ENCODE measurements around the gene MRPL24. TPM values are rescaled to one million over a fixed set of nuclear protein-coding genes. Genes with fewer than 3 reads are reported as not detected.

Gene MRPL24
- total and polyA plus RNA-seq, 2 of the 13 experiments (the other 11 are each of a cell fraction or from before 2014, with no cell fraction given) = 38.1 to 42.9 TPM

- TF ChIP-seq MIXL1 (CRISPR knock-in tag; IDR thresholded peaks at IDR 0.05) = no peak
- no peak for TF ChIP-seq SAP130 (CRISPR knock-in tag; IDR thresholded peaks at IDR 0.05; ENCODE audit: low read depth)
- TF ChIP-seq ARNT2 (CRISPR knock-in tag; IDR thresholded peaks at IDR 0.05; ENCODE audit: low read depth) = 0 out of 2 replicates have a peak, but pooled peaks have one; percentile 31
- peak; percentile 73 for TF ChIP-seq CTCF (CRISPR knock-in tag; IDR thresholded peaks at IDR 0.05)
- peak; percentile 62; the same call in 1 of the 2 replicates for TF ChIP-seq NR2F6 (IDR thresholded peaks at IDR 0.05)
- peak; percentile 40; the same call in 1 of the 2 replicates for TF ChIP-seq NR2F6 (CRISPR knock-in tag; IDR thresholded peaks at IDR 0.05)
- TF ChIP-seq ZNF670 (CRISPR knock-in tag; IDR thresholded peaks at IDR 0.05; ENCODE audit: borderline replicate concordance) = no peak
- peak; percentile 53 for TF ChIP-seq SP5 (CRISPR knock-in tag; IDR thresholded peaks at IDR 0.05; ENCODE audit: borderline replicate concordance, low read depth)
- no peak for TF ChIP-seq ZNF552 (CRISPR knock-in tag; IDR thresholded peaks at IDR 0.05; ENCODE audit: borderline replicate concordance)
- no peak for TF ChIP-seq FOXA3 (CRISPR knock-in tag; IDR thresholded peaks at IDR 0.05)
- TF ChIP-seq, protein P1, sequence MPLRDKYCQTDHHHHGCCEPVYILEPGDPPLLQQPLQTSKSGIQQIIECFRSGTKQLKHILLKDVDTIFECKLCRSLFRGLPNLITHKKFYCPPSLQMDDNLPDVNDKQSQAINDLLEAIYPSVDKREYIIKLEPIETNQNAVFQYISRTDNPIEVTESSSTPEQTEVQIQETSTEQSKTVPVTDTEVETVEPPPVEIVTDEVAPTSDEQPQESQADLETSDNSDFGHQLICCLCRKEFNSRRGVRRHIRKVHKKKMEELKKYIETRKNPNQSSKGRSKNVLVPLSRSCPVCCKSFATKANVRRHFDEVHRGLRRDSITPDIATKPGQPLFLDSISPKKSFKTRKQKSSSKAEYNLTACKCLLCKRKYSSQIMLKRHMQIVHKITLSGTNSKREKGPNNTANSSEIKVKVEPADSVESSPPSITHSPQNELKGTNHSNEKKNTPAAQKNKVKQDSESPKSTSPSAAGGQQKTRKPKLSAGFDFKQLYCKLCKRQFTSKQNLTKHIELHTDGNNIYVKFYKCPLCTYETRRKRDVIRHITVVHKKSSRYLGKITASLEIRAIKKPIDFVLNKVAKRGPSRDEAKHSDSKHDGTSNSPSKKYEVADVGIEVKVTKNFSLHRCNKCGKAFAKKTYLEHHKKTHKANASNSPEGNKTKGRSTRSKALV (CRISPR knock-in tag; IDR thresholded peaks at IDR 0.05) = no peak
- no peak for TF ChIP-seq ZNF557 (CRISPR knock-in tag; IDR thresholded peaks at IDR 0.05)
- TF ChIP-seq, protein P2, sequence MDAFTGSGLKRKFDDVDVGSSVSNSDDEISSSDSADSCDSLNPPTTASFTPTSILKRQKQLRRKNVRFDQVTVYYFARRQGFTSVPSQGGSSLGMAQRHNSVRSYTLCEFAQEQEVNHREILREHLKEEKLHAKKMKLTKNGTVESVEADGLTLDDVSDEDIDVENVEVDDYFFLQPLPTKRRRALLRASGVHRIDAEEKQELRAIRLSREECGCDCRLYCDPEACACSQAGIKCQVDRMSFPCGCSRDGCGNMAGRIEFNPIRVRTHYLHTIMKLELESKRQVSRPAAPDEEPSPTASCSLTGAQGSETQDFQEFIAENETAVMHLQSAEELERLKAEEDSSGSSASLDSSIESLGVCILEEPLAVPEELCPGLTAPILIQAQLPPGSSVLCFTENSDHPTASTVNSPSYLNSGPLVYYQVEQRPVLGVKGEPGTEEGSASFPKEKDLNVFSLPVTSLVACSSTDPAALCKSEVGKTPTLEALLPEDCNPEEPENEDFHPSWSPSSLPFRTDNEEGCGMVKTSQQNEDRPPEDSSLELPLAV (CRISPR knock-in tag; conservative IDR thresholded peaks at IDR 0.05; ENCODE audit: low read depth) = no peak
- no peak for TF ChIP-seq NFKB2 (CRISPR knock-in tag; IDR thresholded peaks at IDR 0.05; ENCODE audit: borderline replicate concordance)
- TF ChIP-seq TCF7L2 (IDR thresholded peaks at IDR 0.05; ENCODE audit: low read depth, low read length) = no peak
- peak; percentile 36; the same call in 1 of the 2 replicates for TF ChIP-seq KDM5B (CRISPR knock-in tag; IDR thresholded peaks at IDR 0.05; ENCODE audit: borderline replicate concordance)
- peak in 1 of 2 experiments; percentile 60; a peak in 2 of 4 replicates for TF ChIP-seq NR2F1 (CRISPR knock-in tag; IDR thresholded peaks at IDR 0.05)
- TF ChIP-seq, protein P3, sequence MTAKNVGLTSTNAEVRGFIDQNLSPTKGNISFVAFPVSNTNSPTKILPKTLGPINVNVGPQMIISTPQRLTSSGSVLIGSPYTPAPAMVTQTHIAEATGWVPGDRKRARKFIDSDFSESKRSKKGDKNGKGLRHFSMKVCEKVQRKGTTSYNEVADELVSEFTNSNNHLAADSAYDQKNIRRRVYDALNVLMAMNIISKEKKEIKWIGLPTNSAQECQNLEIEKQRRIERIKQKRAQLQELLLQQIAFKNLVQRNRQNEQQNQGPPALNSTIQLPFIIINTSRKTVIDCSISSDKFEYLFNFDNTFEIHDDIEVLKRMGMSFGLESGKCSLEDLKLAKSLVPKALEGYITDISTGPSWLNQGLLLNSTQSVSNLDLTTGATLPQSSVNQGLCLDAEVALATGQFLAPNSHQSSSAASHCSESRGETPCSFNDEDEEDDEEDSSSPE (CRISPR knock-in tag; IDR thresholded peaks at IDR 0.05) = no peak
- peak; percentile 31; the same call in 1 of the 2 replicates for TF ChIP-seq ETV5 (CRISPR knock-in tag; IDR thresholded peaks at IDR 0.05; ENCODE audit: borderline replicate concordance)
- TF ChIP-seq, protein P4, sequence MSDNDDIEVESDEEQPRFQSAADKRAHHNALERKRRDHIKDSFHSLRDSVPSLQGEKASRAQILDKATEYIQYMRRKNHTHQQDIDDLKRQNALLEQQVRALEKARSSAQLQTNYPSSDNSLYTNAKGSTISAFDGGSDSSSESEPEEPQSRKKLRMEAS (IDR thresholded peaks at IDR 0.05) = 0 out of 2 replicates have a peak, but pooled peaks have one; percentile 12
- no peak for TF ChIP-seq ZSCAN12 (CRISPR knock-in tag; IDR thresholded peaks at IDR 0.05)
- no peak for TF ChIP-seq ZKSCAN5 (CRISPR knock-in tag; IDR thresholded peaks at IDR 0.05)
Observed at GRCh38 chr1:156705918-156706656, 34.8 kb downstream of the MRPL24 start (continued).

Data from HepG2 (cell line).